Measurements from ENCODE around the gene GLDC. TPM values are rescaled to one million over a fixed set of nuclear protein-coding genes. Genes with fewer than 3 reads are reported as not detected.
A peak's percentile ranks its signal among the peaks of the same experiment; 100 is the strongest.

GLDC gene
- total RNA-seq, 1 experiment from 2014 or later: 1.5 TPM

DNA sequence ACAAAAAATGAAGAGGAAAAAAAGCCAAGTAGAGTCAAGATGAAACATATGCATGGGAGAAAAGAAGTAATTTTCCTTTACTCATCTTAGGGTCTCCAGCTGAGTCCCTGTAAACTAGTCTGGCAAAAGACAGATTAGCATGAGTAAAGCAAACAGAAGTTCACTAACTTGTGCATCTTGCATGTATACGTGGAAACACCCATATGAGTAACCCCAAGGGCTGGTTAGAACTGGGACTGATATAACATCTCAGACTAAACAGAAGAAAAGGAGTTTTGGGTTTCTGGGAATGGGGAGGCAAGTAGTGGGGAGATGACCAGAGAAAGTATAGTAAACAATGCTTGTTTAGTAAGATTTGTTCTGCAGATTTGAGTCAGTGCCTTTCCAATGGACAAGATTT, 20.1 kb upstream of the GLDC start:
- Histone ChIP-seq H3K36me3 (ENCODE audit: low read depth) (no peaks in the 10 kb centered on the region), H3K4me3 (no peak overlapping the region), H3K27me3 (ENCODE audit: insufficient read depth, low read depth) (no peaks in the 10 kb centered on the region), H4K20me1 (ENCODE audit: insufficient read depth) (no peaks in the 10 kb centered on the region), H3K4me1 (replicated peaks; ENCODE audit: insufficient read depth) (peaks cover 15% of the 10 kb centered on the region), H3K79me2 (ENCODE audit: low read depth) (no peaks in the 10 kb centered on the region), H3F3A (ENCODE audit: insufficient read depth, low read depth) (0 out of 2 replicates have a peak, but pooled peaks cover 4% of the 10 kb centered on the region), H3K9me2 (ENCODE audit: insufficient read depth) (no peaks in the 10 kb centered on the region), H2AFZ (no peak overlapping the region), H3K27ac (no peak overlapping the region), H3K4me2 (no peak overlapping the region), H3K9me3 (ENCODE audit: insufficient read depth, low read depth) (no peaks in the 10 kb centered on the region)
- BruUV-seq (replicated peaks): no TSS peak
- CTCF ChIA-PET: no interaction called here
- no peak for DNase-seq
- no peak for TF ChIP-seq EZH2 (IDR thresholded peaks at IDR 0.05; ENCODE audit: low read depth)
- TF ChIP-seq, protein P1, sequence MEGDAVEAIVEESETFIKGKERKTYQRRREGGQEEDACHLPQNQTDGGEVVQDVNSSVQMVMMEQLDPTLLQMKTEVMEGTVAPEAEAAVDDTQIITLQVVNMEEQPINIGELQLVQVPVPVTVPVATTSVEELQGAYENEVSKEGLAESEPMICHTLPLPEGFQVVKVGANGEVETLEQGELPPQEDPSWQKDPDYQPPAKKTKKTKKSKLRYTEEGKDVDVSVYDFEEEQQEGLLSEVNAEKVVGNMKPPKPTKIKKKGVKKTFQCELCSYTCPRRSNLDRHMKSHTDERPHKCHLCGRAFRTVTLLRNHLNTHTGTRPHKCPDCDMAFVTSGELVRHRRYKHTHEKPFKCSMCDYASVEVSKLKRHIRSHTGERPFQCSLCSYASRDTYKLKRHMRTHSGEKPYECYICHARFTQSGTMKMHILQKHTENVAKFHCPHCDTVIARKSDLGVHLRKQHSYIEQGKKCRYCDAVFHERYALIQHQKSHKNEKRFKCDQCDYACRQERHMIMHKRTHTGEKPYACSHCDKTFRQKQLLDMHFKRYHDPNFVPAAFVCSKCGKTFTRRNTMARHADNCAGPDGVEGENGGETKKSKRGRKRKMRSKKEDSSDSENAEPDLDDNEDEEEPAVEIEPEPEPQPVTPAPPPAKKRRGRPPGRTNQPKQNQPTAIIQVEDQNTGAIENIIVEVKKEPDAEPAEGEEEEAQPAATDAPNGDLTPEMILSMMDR (conservative IDR thresholded peaks at IDR 0.05): no peak
- POLR2A ChIA-PET (ENCODE audit: unreplicated experiment): no interaction called here
- intact Hi-C loops (cut with micrococcal nuclease; ENCODE audit: unreplicated experiment): loop anchor here (10.0 kb wide), 1 partner anchor 81 kb away; no protein-coding TSS in a partner anchor

DNA sequence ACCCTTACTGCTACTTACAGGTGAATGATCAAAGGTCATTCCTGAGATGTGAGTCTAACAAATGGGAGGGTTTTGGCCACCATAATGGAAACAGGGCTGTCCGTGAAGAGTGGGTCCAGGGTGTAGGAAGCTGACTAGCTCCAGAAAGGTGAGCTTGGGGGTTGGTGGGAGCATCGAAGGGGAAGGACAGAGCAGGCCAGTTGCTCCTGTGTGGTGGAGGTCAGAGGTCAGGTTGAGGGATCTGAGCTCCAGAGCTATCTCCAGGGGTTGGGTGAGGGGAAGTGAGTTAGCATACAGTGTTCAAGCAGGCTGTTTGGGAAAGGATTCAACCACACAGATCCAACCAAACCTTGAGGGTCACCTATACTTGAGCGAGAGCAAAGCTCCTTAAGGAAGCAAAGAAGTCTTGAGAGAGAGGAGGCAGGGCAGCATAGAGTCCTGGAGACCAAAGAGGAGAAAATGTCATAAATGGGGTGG, 18.7 kb upstream of the GLDC start:
- BruUV-seq (replicated peaks): no TSS peak
- H2AFZ ChIP-seq: no peak overlapping the region
- CTCF ChIA-PET: no interaction called here

DNA sequence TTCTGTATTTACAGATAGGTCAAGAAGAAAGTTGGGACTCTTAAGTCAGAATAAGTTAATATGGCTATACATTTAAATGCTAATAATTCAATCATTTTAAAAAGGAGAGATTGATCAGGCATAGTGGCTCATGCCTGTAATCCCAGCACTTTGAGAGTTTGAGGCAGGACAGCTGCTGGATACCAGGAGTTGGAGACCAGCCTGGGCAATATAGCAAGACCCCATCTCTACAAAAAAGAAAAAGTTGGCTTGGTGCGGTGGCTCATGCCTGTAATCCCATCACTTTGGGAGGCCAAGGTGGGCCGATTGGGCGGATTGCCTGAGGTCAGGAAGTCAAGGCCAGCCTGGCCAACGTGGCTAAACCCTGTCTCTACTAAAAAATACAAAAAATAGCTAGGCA, 15.0 kb upstream of the GLDC start:
- Histone ChIP-seq H3K4me1 (replicated peaks; ENCODE audit: insufficient read depth) (peaks cover 15% of the 10 kb centered on the region), H4K20me1 (ENCODE audit: insufficient read depth) (no peaks in the 10 kb centered on the region), H3K79me2 (ENCODE audit: low read depth) (no peaks in the 10 kb centered on the region), H2AFZ (no peak overlapping the region), H3K4me3 (no peak overlapping the region), H3K27me3 (ENCODE audit: insufficient read depth, low read depth) (no peaks in the 10 kb centered on the region), H3K4me2 (no peak overlapping the region), H3K27ac (no peak overlapping the region), H3F3A (ENCODE audit: insufficient read depth, low read depth) (0 out of 2 replicates have a peak, but pooled peaks cover 4% of the 10 kb centered on the region), H3K9me3 (ENCODE audit: insufficient read depth, low read depth) (no peaks in the 10 kb centered on the region), H3K9me2 (ENCODE audit: insufficient read depth) (no peaks in the 10 kb centered on the region), H3K36me3 (ENCODE audit: low read depth) (no peaks in the 10 kb centered on the region)
- BruUV-seq (replicated peaks): no TSS peak
- no peak for DNase-seq
- ChIA-PET POLR2A (ENCODE audit: unreplicated experiment) (no interaction called here), CTCF (no interaction called here)
- no peak for TF ChIP-seq EZH2 (IDR thresholded peaks at IDR 0.05; ENCODE audit: low read depth)
- TF ChIP-seq, protein P1 (conservative IDR thresholded peaks at IDR 0.05): no peak
- intact Hi-C loops (cut with micrococcal nuclease; ENCODE audit: unreplicated experiment): loop anchor here (10.0 kb wide), 1 partner anchor 76 kb away; no protein-coding TSS in a partner anchor

More for the DNA sequence above, 18.7 kb upstream of the GLDC start:
- H3K9me3 ChIP-seq (ENCODE audit: insufficient read depth, low read depth): no peaks in the 10 kb centered on the region
- TF ChIP-seq EZH2 (IDR thresholded peaks at IDR 0.05; ENCODE audit: low read depth): no peak
- TF ChIP-seq, protein P1 (conservative IDR thresholded peaks at IDR 0.05): no peak
- intact Hi-C loops (cut with micrococcal nuclease; ENCODE audit: unreplicated experiment): loop anchor here (10.0 kb wide), 1 partner anchor 79 kb away; no protein-coding TSS in a partner anchor
- no peaks in the 10 kb centered on the region for H3K27me3 ChIP-seq (ENCODE audit: insufficient read depth, low read depth)
- H3K27ac ChIP-seq: peak overlapping the region; percentile 8; the same call in 1 of the 2 replicates
- peaks cover 15% of the 10 kb centered on the region for H3K4me1 ChIP-seq (replicated peaks; ENCODE audit: insufficient read depth)
- DNase-seq: no peak
- no peaks in the 10 kb centered on the region for H3K9me2 ChIP-seq (ENCODE audit: insufficient read depth)
- H3K36me3 ChIP-seq (ENCODE audit: low read depth): no peaks in the 10 kb centered on the region
- no peaks in the 10 kb centered on the region for H3K79me2 ChIP-seq (ENCODE audit: low read depth)
- no peak overlapping the region for H3K4me3 ChIP-seq
- peak overlapping the region; percentile 26 for H3K4me2 ChIP-seq
- no peaks in the 10 kb centered on the region for H4K20me1 ChIP-seq (ENCODE audit: insufficient read depth)
- POLR2A ChIA-PET (ENCODE audit: unreplicated experiment): interaction anchor here (1.1 kb wide), 1 partner anchor 17 kb away, joined by 8 read pairs; no protein-coding TSS in a partner anchor
- H3F3A ChIP-seq (ENCODE audit: insufficient read depth, low read depth): 0 out of 2 replicates have a peak, but pooled peaks cover 4% of the 10 kb centered on the region
